ENCODE results near the gene CHST4.

DNA sequence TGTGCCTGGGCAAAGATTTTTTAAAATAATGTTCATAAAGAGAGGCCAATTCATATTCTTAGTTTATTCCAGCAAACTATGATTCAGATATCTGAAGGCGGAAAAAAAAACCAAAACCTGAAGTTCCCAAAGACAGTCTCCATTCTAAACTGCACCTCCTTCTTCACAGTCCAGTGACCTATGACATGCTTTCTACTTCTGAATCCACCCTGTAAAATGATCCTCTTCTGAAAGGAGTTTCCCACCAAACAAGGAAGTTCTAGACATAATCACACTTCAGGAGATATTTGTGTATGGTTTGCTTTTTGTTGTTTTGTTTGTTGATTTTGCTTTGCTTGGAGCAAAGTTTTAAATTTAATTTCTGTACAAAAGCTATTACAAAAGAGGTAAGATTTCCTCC, 12.9 kb upstream of the CHST4 start:
- TF ChIP-seq, protein P1, sequence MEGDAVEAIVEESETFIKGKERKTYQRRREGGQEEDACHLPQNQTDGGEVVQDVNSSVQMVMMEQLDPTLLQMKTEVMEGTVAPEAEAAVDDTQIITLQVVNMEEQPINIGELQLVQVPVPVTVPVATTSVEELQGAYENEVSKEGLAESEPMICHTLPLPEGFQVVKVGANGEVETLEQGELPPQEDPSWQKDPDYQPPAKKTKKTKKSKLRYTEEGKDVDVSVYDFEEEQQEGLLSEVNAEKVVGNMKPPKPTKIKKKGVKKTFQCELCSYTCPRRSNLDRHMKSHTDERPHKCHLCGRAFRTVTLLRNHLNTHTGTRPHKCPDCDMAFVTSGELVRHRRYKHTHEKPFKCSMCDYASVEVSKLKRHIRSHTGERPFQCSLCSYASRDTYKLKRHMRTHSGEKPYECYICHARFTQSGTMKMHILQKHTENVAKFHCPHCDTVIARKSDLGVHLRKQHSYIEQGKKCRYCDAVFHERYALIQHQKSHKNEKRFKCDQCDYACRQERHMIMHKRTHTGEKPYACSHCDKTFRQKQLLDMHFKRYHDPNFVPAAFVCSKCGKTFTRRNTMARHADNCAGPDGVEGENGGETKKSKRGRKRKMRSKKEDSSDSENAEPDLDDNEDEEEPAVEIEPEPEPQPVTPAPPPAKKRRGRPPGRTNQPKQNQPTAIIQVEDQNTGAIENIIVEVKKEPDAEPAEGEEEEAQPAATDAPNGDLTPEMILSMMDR (conservative IDR thresholded peaks at IDR 0.05; ENCODE audit: low read length) = no peak
- TF ChIP-seq EZH2phosphoT487 (IDR thresholded peaks at IDR 0.05; ENCODE audit: borderline replicate concordance) = no peak

Data from Loucy (cell line).